Cortex of kidney (tissue), 1 donor: ENCODE data around the gene COL6A2.
"Not testable (repeated sequence)": the region's sequence is repeated elsewhere in the genome, so short reads cannot be mapped to it uniquely, and the experiment has no call there.

Experiments
- DNase-seq: peaks from one replicate; lab custom pipeline; 2025; lab: John Stamatoyannopoulos, UW

Gene COL6A2

GRCh38 chr21:46097336-46098293, at the start of gene COL6A2:
TSS of gene COL6A2 (plus strand) at chr21:46098112.
- no peak for DNase-seq

GRCh38 chr21:46048926-46049889, 48.7 kb upstream of the COL6A2 start:
- DNase-seq = no peak

- no peak for DNase-seq
These were observed 47.8 kb upstream of the COL6A2 start for GRCh38 chr21:46049890-46050667.

- no peak for DNase-seq
These were observed 47.1 kb upstream of the COL6A2 start for GRCh38 chr21:46050668-46051378.

GRCh38 chr21:46051379-46051770, 46.5 kb upstream of the COL6A2 start:
- no peak for DNase-seq

- DNase-seq = no peak
These were observed 45.9 kb upstream of the COL6A2 start for GRCh38 chr21:46051821-46052675.

GRCh38 chr21:46052703-46053651, 44.9 kb upstream of the COL6A2 start:
- DNase-seq = no peak

GRCh38 chr21:46054031-46054430, 43.9 kb upstream of the COL6A2 start:
- DNase-seq = no peak

GRCh38 chr21:46054451-46054881, 43.4 kb upstream of the COL6A2 start:
- DNase-seq = no peak

- no peak for DNase-seq
These were observed 42.0 kb upstream of the COL6A2 start for GRCh38 chr21:46055863-46056281.

GRCh38 chr21:46056450-46056903, 41.4 kb upstream of the COL6A2 start:
- DNase-seq = no peak

GRCh38 chr21:46057111-46057709, 40.7 kb upstream of the COL6A2 start:
- DNase-seq = no peak

GRCh38 chr21:46057710-46058241, 40.1 kb upstream of the COL6A2 start:
- no peak for DNase-seq

GRCh38 chr21:46058431-46059145, 39.3 kb upstream of the COL6A2 start:
- DNase-seq = no peak

GRCh38 chr21:46059195-46059594, 38.7 kb upstream of the COL6A2 start:
- DNase-seq = no peak

GRCh38 chr21:46059711-46060455, 38.0 kb upstream of the COL6A2 start:
- not testable (repeated sequence) for DNase-seq

- no peak for DNase-seq
These were observed 37.3 kb upstream of the COL6A2 start for GRCh38 chr21:46060596-46061061.
